ENCODE measurements around the gene C20orf96. TPM values are rescaled to one million over a fixed set of nuclear protein-coding genes. Genes with fewer than 3 reads are reported as not detected.
"Not testable (repeated sequence)": the region's sequence is repeated elsewhere in the genome, so short reads cannot be mapped to it uniquely, and the experiment has no call there.

Gene C20orf96
- polyA plus RNA-seq, 3 donors: 29.4 to 37.0 (median 36.5) TPM

GRCh38 chr20:286508-286907 lies 4.0 kb downstream of the C20orf96 start:
- no peak for DNase-seq (ENCODE audit: low read depth in 3 of 3, low spot score in 2 of 3)

GRCh38 chr20:284172-284571 lies 6.4 kb downstream of the C20orf96 start:
- DNase-seq (ENCODE audit: low read depth in 3 of 3, low spot score in 2 of 3): no peak

GRCh38 chr20:278607-279571 lies 11.7 kb downstream of the C20orf96 start:
- DNase-seq (ENCODE audit: low read depth in 3 of 3, low spot score in 2 of 3): no peak

- no peak for DNase-seq (ENCODE audit: low read depth in 3 of 3, low spot score in 2 of 3)
Measured at GRCh38 chr20:278181-278580, 12.4 kb downstream of the C20orf96 start.

GRCh38 chr20:277496-277781 lies 13.1 kb downstream of the C20orf96 start:
- DNase-seq (ENCODE audit: low read depth in 3 of 3, low spot score in 2 of 3): no peak

- no peak for DNase-seq (ENCODE audit: low read depth in 3 of 3, low spot score in 2 of 3)
Measured at GRCh38 chr20:276620-277495, 13.7 kb downstream of the C20orf96 start.

GRCh38 chr20:275791-276190 lies 14.8 kb downstream of the C20orf96 start:
- DNase-seq (ENCODE audit: low read depth in 3 of 3, low spot score in 2 of 3): no peak

GRCh38 chr20:273884-274283 lies 16.7 kb downstream of the C20orf96 start:
- DNase-seq (ENCODE audit: low read depth in 3 of 3, low spot score in 2 of 3): no peak

- DNase-seq (ENCODE audit: low read depth in 3 of 3, low spot score in 2 of 3): no peak
Measured at GRCh38 chr20:272718-273117, 17.8 kb downstream of the C20orf96 start.

GRCh38 chr20:271528-271927 lies 19.0 kb downstream of the C20orf96 start:
- no peak for DNase-seq (ENCODE audit: low read depth in 3 of 3, low spot score in 2 of 3)

- DNase-seq (ENCODE audit: low read depth in 3 of 3, low spot score in 2 of 3): no peak
Measured at GRCh38 chr20:271069-271468, 19.5 kb downstream of the C20orf96 start.

- no peak for DNase-seq (ENCODE audit: low read depth in 3 of 3, low spot score in 2 of 3)
Measured at GRCh38 chr20:270517-270916, 20.0 kb downstream of the C20orf96 start.

GRCh38 chr20:266596-267562 lies 23.7 kb downstream of the C20orf96 start:
- peak; percentile 53 to 72 (median 65) for DNase-seq (ENCODE audit: low read depth in 3 of 3, low spot score in 2 of 3)

- DNase-seq (ENCODE audit: low read depth in 3 of 3, low spot score in 2 of 3): no peak
Measured at GRCh38 chr20:263701-264100, 26.8 kb downstream of the C20orf96 start.

- no peak for DNase-seq (ENCODE audit: low read depth in 3 of 3, low spot score in 2 of 3)
Measured at GRCh38 chr20:259981-260380, 30.6 kb downstream of the C20orf96 start.

GRCh38 chr20:258963-259362 lies 31.6 kb downstream of the C20orf96 start:
- no peak for DNase-seq (ENCODE audit: low read depth in 3 of 3, low spot score in 2 of 3)

GRCh38 chr20:258269-258858 lies 32.2 kb downstream of the C20orf96 start:
- no peak for DNase-seq (ENCODE audit: low read depth in 3 of 3, low spot score in 2 of 3)

- no peak for DNase-seq (ENCODE audit: low read depth in 3 of 3, low spot score in 2 of 3)
Measured at GRCh38 chr20:257419-257818, 33.1 kb downstream of the C20orf96 start, which contains the start of gene DEFB132. TSS of gene DEFB132 (plus strand) at chr20:257724. CDS start at chr20:257779, 55 bp downstream.

GRCh38 chr20:253447-253846 lies 37.1 kb downstream of the C20orf96 start:
- DNase-seq (ENCODE audit: low read depth in 3 of 3, low spot score in 2 of 3): not testable (repeated sequence)

- no peak for DNase-seq (ENCODE audit: low read depth in 3 of 3, low spot score in 2 of 3)
Measured at GRCh38 chr20:252801-253200, 37.7 kb downstream of the C20orf96 start.

Measured in right renal cortex interstitium (tissue), 3 donors.